Heart left ventricle (tissue), 13 donors: ENCODE results near the gene ZNF546.

Source experiments
- POLR2A ChIP-seq, 2 donors: fragments of 450-650 bp; IDR thresholded peaks; one replicate each; pipeline ENCODE4 v1.6.1; 2017; ENCODE audit warnings: antibody characterized with exemption in 2 of 2, mild to moderate bottlenecking in 2 of 2, moderate library complexity in 2 of 2
- TF ChIP-seq, protein P1 (sequence below), 12 donors: fragments of 200-600 bp; sonication (generic) in 4 of 12; IDR thresholded peaks; one replicate each; pipeline versions ENCODE4 v1.5.0 to v1.8.0; 2018 to 2022; ENCODE audit warnings: antibody characterized with exemption in 12 of 12, mild to moderate bottlenecking in 5 of 12
- donor health status: ischemic (EF 13 %, LVEDD 7.1; RV severe dilation, severe dysfunction).
- donor health status: DM: no; HTN: yes; CAD: no.
- donor health status: DM: no; HTN: no; CAD: no.
- donor health status: ischemic (EF 25% LVEDD 6.9; RV normal size, moderate dysfunction).
- donor health status: ischemic (EF 25% LVEDD 5.7; RV mildly dilated, moderate dysfunction).
- donor health status: ischemic (EF 35%, LVEDD 5.7; RV mildly dilated, moderate dysfunction).
- donor health status: nonischemic (EF 11% LVEDD 7.7; RV severe dilation, severe dysfunction).
- donor health status: DM: yes; HTN: yes; CAD: no.
- donor health status: PGD.
- donor health status: ischemic (EF 29% LVEDD 5.4; RV normal size, mild dysfunction).
- donor health status: nonischemic (EF 23%, LVEDD 6.1; RV moderate dilation, normal function).

DNA sequence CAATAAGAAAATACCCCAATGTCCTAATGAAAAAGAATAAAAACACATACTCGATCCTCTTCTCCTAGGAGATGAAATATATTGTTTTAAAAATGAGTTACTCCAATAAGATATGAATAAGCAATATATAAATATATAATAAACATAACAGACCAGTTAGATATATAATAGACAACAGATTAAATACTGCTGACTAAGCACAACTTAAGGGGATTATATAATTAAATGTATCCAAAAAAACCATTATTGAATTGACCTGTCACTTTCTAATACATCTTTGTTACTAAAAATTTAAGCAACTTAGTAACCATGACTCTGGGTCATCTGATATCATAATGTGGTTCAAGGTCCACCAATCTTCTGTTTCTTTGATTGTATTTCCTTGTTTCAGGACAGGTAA, 73.2 kb downstream of the ZNF546 start:
- TF ChIP-seq, protein P1, sequence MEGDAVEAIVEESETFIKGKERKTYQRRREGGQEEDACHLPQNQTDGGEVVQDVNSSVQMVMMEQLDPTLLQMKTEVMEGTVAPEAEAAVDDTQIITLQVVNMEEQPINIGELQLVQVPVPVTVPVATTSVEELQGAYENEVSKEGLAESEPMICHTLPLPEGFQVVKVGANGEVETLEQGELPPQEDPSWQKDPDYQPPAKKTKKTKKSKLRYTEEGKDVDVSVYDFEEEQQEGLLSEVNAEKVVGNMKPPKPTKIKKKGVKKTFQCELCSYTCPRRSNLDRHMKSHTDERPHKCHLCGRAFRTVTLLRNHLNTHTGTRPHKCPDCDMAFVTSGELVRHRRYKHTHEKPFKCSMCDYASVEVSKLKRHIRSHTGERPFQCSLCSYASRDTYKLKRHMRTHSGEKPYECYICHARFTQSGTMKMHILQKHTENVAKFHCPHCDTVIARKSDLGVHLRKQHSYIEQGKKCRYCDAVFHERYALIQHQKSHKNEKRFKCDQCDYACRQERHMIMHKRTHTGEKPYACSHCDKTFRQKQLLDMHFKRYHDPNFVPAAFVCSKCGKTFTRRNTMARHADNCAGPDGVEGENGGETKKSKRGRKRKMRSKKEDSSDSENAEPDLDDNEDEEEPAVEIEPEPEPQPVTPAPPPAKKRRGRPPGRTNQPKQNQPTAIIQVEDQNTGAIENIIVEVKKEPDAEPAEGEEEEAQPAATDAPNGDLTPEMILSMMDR (IDR thresholded peaks at IDR 0.05): no peak
- no peak for TF ChIP-seq POLR2A (IDR thresholded peaks at IDR 0.05)
